GM10248 (cell line): ENCODE measurements around the gene ACTG1.

Experiments
- CTCF ChIA-PET: fragments of 300-600 bp; sonication (Branson Sonifier 250); formaldehyde crosslinking; extraction: SDS; loops from one replicate; lab custom pipeline; 2021; ENCODE audit warnings: antibody characterized with exemption; lab: Yijun Ruan, JAX
- POLR2A ChIA-PET: fragments of 350-650 bp; sonication (Branson Sonifier 250); formaldehyde crosslinking; extraction: SDS; loops from one replicate; lab custom pipeline; 2020; ENCODE audit warnings: antibody characterized with exemption; lab: Yijun Ruan, JAX
- DNase-seq: peaks from one replicate; pipeline ENCODE4 v3.0.0; 2012; ENCODE audit errors: extremely low spot score
- CTCF ChIP-seq: IDR thresholded peaks from 2 replicates; pipeline ENCODE4 v1.5.1; 2012; ENCODE audit warnings: mild to moderate bottlenecking, low read depth; ENCODE audit errors: extremely low read depth, missing control alignments, control extremely low read depth

Gene ACTG1

GRCh38 chr17:81518785-81519283 is 6.2 kb upstream of the ACTG1 start:
- peak; percentile 63 for DNase-seq
- POLR2A ChIA-PET, result interaction anchor here (2.0 kb wide), 1 partner anchor 11 kb away, joined by 8 read pairs; no protein-coding TSS in a partner anchor
- no peak for TF ChIP-seq CTCF
- CTCF ChIA-PET, result interaction anchor here (1.0 to 3.9 kb wide), 15 partner anchors 9 to 296 kb away, joined by 3 to 20 read pairs (median 4); partner anchors contain the start of genes CEP131, FAAP100 and SLC38A10

GRCh38 chr17:81518113-81518784 is 5.7 kb upstream of the ACTG1 start:
- no peak for DNase-seq
- CTCF ChIA-PET, result interaction anchor here (1.0 to 3.9 kb wide), 14 partner anchors 9 to 295 kb away, joined by 3 to 20 read pairs (median 4); partner anchors contain the start of genes CEP131, FAAP100 and SLC38A10
- POLR2A ChIA-PET, result interaction anchor here (0.6 to 2.0 kb wide), 3 partner anchors 10 to 1372 kb away, joined by 4 to 8 read pairs (median 5); no protein-coding TSS in a partner anchor
- peak; percentile 1 for TF ChIP-seq CTCF

GRCh38 chr17:81517339-81518112 is 4.9 kb upstream of the ACTG1 start:
- ChIA-PET POLR2A (interaction anchor here (0.6 to 2.0 kb wide), 4 partner anchors 9 to 1371 kb away, joined by 3 to 8 read pairs (median 4); no protein-coding TSS in a partner anchor), CTCF (interaction anchor here (1.1 to 3.9 kb wide), 6 partner anchors 8 to 184 kb away, joined by 3 to 20 read pairs (median 6); partner anchors contain the start of gene FAAP100)
- TF ChIP-seq CTCF, result no peak
- peak; percentile 88 for DNase-seq

- no peak for TF ChIP-seq CTCF
- CTCF ChIA-PET, result interaction anchor here (1.9 to 3.9 kb wide), 2 partner anchors 35 to 84 kb away, joined by 5 to 20 read pairs; partner anchors contain the start of gene FAAP100
- POLR2A ChIA-PET, result interaction anchor here (1.1 to 2.0 kb wide), 3 partner anchors 9 to 36 kb away, joined by 3 to 8 read pairs (median 5); no protein-coding TSS in a partner anchor
- no peak for DNase-seq
Observed at GRCh38 chr17:81517009-81517338, 4.4 kb upstream of the ACTG1 start.

- CTCF ChIA-PET, result interaction anchor here (0.7 to 1.1 kb wide), 2 partner anchors 32 to 36 kb away, joined by 3 read pairs; partner anchors contain the start of gene FAAP100
- POLR2A ChIA-PET, result interaction anchor here (1.6 kb wide), 1 partner anchor 13 kb away, joined by 3 read pairs; no protein-coding TSS in a partner anchor
- TF ChIP-seq CTCF, result no peak
- DNase-seq, result no peak
Observed at GRCh38 chr17:81516439-81516838, 3.8 kb upstream of the ACTG1 start.
